ENCODE measurements around the gene SNAPC2.

DNA sequence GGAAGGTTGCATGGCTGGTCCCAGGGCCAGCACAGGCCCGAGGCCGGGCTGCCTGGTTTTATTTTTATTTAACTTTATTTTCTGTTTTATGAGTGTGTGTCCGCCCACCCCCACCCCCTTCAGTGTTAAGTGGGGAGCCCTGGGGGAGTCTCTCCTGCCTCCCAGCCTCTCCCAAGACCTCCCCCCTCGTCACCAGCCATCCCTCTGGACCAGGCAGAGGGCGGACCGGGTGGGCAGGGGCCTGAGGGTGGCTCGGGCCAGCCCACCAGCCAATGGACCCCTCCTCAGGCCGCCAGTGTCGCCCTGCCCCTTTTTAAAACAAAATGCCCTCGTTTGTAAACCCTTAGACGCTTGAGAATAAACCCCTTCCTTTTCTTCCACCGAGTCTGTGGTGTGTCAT lies 6.0 kb upstream of the SNAPC2 start:
- no peak for TF ChIP-seq POLR2A (IDR thresholded peaks at IDR 0.05)
- no peak for TF ChIP-seq POLR2AphosphoS5 (IDR thresholded peaks at IDR 0.05; ENCODE audit: insufficient read depth in 1 of 2, low read depth in 1 of 2)
- TF ChIP-seq, protein P1, sequence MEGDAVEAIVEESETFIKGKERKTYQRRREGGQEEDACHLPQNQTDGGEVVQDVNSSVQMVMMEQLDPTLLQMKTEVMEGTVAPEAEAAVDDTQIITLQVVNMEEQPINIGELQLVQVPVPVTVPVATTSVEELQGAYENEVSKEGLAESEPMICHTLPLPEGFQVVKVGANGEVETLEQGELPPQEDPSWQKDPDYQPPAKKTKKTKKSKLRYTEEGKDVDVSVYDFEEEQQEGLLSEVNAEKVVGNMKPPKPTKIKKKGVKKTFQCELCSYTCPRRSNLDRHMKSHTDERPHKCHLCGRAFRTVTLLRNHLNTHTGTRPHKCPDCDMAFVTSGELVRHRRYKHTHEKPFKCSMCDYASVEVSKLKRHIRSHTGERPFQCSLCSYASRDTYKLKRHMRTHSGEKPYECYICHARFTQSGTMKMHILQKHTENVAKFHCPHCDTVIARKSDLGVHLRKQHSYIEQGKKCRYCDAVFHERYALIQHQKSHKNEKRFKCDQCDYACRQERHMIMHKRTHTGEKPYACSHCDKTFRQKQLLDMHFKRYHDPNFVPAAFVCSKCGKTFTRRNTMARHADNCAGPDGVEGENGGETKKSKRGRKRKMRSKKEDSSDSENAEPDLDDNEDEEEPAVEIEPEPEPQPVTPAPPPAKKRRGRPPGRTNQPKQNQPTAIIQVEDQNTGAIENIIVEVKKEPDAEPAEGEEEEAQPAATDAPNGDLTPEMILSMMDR (IDR thresholded peaks at IDR 0.05): no peak
